GM21737 (cell line): ENCODE data around the gene DMRTA2.
"Not testable (repeated sequence)": the region's sequence is repeated elsewhere in the genome, so short reads cannot be mapped to it uniquely, and the experiment has no call there.

Experiments used
- ATAC-seq: cut with Tn5 transposase; IDR thresholded peaks from one replicate; pipeline ENCODE4 v1.9.1; 2021; ENCODE audit warnings: mild to moderate bottlenecking, moderate library complexity; ENCODE audit not compliant: unreplicated experiment

Gene DMRTA2

GRCh38 chr1:50393522-50394120 lies 29.6 kb downstream of the DMRTA2 start:
- no peak for ATAC-seq

GRCh38 chr1:50381551-50381950 lies 41.7 kb downstream of the DMRTA2 start:
- ATAC-seq, result not testable (repeated sequence)

GRCh38 chr1:50378770-50379169 lies 44.5 kb downstream of the DMRTA2 start:
- ATAC-seq, result no peak

DNA sequence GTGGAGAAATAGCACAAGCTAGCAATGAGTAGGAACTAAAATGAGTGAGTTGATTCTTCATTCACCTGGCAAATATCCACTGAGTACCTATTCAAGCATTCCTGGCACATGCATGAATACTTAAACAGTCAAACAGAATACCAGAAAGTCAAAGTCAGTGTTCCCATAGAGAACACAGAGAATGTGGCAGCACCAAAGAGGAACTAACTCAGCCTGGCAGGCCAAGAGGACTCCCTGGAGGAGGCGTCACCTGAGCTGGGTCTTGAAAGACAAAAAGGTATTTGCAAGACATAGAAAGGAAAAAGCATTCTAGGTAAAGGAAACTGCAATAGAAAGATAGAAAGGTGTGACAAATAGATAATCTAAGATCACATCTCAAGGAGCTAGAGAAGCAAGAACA lies 49.7 kb downstream of the DMRTA2 start:
- ATAC-seq, result no peak

- no peak for ATAC-seq
Measured at GRCh38 chr1:50371749-50372148, 51.5 kb downstream of the DMRTA2 start.

GRCh38 chr1:50369830-50370229 lies 53.4 kb downstream of the DMRTA2 start:
- ATAC-seq, result no peak

- no peak for ATAC-seq
Measured at GRCh38 chr1:50369008-50369634, 54.1 kb downstream of the DMRTA2 start.

DNA sequence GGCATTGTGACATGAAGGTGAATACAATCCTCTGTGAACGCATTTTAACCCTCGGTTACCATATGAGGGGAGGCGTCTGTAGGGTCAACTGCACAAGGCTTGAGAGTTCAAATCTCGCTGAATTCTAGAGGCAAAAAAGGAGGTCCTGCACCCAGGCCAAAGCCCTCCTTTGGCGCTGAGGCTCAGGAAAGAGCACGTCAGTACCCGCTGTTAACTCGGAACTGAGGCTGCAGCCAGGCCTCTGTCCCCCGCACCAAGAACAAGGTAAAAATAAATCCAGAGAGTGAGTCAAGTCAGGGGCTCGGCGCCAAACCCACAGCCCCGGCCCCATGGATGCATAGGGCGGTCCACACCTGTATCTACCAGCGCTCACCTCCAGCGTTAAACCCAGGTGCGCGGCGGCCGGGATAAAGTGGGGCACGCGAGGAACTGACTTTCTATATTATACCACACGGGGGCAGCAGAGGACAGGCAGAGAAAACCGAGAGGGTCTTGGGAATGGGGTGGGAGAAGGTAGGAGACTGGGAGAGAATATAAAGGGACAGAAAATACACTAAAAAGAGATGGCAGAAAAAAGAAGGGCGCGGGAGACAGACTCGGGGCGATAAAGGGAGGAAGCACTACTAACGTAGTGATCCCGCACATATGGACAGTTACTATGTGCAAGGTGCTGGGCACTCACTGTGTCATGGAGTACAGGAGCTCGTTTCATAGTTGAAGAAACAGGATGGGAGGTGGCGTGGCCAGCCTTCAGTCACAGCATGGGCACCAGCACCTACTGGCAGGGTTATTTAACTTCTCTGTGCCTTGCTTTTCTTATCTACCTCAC lies 54.9 kb downstream of the DMRTA2 start:
- ATAC-seq, result no peak
